ENCODE results near the gene HTT.

The HTT gene

DNA sequence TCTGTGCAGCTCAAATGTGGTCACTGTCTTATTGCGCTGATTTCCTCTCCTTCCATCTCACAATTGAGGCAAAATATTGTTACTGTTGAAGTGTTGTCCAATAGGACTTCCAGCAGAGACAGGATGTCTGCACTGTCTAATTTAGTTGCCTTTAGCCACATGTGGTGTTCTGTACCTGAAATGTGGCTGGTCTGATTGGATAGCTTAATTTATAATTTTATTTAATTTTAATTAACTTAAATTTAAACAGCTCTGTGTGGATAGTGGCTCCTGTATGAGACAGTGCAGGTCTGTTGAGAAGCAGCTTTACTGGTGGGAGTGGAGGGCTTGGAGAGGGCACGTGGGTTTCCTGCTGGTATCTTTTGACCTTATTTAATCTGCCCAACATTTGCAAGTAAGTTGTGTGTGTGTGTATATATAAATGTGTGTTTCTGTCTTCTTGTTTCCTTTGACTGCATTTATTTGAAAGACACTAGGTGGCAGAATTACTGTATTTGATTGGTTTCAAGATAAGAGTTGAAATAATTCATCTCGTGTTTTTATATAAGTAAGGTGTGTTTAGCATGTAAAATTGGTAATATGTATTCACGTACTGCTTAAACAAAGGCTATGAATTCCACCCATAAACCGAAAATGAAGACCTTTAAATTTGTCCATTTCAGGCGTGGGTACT is 119.2 kb downstream of the HTT start:
- TF ChIP-seq CTCF (conservative IDR thresholded peaks at IDR 0.05) = peak; percentile 72
- H3K27ac ChIP-seq = no peak overlapping the region

DNA sequence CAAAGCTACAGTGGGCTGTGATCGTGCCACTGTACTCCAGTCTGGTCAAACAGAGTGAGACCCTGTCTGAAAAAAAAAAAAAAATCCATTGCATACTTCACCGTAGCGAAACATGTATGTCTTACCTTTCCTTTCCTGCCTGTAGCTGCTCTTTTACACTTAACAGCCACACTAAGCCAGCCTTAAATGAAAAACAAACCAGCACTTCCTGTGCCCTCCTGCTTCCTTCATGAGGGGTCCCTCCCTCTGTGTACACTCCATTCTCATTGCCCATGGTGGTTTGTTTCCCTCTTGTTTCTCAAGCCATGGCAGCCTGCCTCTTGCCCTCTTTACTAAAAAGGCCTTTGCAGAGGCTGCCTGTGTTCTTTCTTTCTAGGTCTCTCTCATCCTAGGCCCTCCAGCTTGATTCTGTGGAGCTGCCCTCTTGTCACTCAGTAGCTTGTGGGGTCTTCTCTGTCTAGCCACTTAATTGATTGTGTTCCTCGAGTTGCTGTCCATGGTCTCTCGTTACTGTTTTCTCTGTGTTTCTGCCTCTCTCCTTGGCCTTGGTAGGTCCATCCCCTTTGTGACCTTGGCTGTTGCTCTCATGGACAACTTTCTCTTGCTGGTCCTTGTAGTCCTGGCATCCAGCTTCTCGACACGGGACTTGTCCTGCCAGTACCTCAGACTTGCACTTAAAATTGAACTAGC is 122.3 kb downstream of the HTT start:
- no peak for TF ChIP-seq CTCF (conservative IDR thresholded peaks at IDR 0.05)
- no peak overlapping the region for H3K27ac ChIP-seq

GRCh38 chr4:3197366-3198105 is 123.1 kb downstream of the HTT start:
- H3K27ac ChIP-seq = no peak overlapping the region
- no peak for TF ChIP-seq CTCF (conservative IDR thresholded peaks at IDR 0.05)

DNA sequence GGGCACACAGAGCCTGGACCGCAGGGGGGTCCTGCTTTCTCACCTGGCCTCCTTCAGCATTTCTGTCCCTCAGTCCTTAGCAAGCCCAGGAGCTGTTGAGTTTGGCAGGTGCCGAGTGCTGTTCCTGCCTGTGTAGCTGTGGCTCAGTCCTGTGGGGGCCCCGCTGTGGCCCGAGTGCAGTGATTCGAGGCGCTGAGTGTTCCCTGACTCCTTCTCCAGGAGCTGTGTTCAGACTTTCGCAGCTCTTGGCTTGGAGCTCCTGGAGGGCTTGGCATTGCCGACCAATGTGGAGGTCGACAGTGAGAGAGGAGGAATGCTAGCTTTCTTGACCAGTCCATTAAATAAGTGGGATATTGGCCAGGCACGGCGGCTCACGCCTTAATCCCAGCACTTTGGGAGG is 124.4 kb downstream of the HTT start:
- TF ChIP-seq CTCF (conservative IDR thresholded peaks at IDR 0.05) = no peak
- H3K27ac ChIP-seq = no peak overlapping the region

- TF ChIP-seq CTCF (conservative IDR thresholded peaks at IDR 0.05) = no peak
- no peak overlapping the region for H3K27ac ChIP-seq
Observed at GRCh38 chr4:3199653-3200422, 125.4 kb downstream of the HTT start.

GRCh38 chr4:3200423-3201090 is 126.1 kb downstream of the HTT start:
- H3K27ac ChIP-seq = no peak overlapping the region

More at GRCh38 chr4:3200423-3201090, 126.1 kb downstream of the HTT start:
- no peak for TF ChIP-seq CTCF (conservative IDR thresholded peaks at IDR 0.05)
